Measurements from ENCODE around the gene SP3.

DNA sequence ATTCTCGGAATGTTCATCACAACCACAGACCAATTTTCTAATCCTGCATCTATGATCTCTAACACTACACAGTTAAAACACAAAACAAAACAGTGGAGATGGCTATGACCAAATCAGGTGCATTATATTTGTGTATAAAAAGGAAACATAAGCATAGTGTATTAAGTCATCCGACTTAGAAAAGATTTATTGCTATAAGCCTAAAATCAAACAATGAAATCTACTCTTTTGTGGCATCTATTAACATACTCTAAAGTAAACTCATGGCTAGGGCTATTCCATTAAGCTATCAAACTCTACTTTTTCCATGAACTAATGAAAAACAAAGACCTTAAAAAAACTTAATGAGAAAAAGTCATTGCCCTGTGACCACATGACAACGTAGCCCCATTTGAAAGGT is 8.7 kb downstream of the SP3 start:
- TF ChIP-seq GATA2 (IDR thresholded peaks at IDR 0.05; ENCODE audit: low read depth, low read length) (no peak), GATA3 (IDR thresholded peaks at IDR 0.05; ENCODE audit: low read depth, low read length) (no peak)

Data from SH-SY5Y (cell line).